ENCODE measurements around the gene USP43. TPM values are rescaled to one million over a fixed set of nuclear protein-coding genes. Genes with fewer than 3 reads are reported as not detected.
"Not testable (repeated sequence)": the region's sequence is repeated elsewhere in the genome, so short reads cannot be mapped to it uniquely, and the experiment has no call there.

Gene USP43
- total RNA-seq, 6 donors from 2014 or later = 5.9 to 17.9 (median 11.0) TPM

GRCh38 chr17:9632741-9633140 is 12.6 kb upstream of the USP43 start:
- TF ChIP-seq EP300 (IDR thresholded peaks at IDR 0.05) = no peak
- TF ChIP-seq POLR2A (IDR thresholded peaks at IDR 0.05) = no peak
- TF ChIP-seq POLR2AphosphoS5 (IDR thresholded peaks at IDR 0.05) = no peak
- TF ChIP-seq, protein P1, sequence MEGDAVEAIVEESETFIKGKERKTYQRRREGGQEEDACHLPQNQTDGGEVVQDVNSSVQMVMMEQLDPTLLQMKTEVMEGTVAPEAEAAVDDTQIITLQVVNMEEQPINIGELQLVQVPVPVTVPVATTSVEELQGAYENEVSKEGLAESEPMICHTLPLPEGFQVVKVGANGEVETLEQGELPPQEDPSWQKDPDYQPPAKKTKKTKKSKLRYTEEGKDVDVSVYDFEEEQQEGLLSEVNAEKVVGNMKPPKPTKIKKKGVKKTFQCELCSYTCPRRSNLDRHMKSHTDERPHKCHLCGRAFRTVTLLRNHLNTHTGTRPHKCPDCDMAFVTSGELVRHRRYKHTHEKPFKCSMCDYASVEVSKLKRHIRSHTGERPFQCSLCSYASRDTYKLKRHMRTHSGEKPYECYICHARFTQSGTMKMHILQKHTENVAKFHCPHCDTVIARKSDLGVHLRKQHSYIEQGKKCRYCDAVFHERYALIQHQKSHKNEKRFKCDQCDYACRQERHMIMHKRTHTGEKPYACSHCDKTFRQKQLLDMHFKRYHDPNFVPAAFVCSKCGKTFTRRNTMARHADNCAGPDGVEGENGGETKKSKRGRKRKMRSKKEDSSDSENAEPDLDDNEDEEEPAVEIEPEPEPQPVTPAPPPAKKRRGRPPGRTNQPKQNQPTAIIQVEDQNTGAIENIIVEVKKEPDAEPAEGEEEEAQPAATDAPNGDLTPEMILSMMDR (IDR thresholded peaks at IDR 0.05) = no peak
- 94 to 96% methylated on average over 11 of the region's 11 CpGs for WGBS, 2 donors
- H3K27me3 ChIP-seq = no peaks in the 10 kb centered on the region
- DNase-seq (no peak), ATAC-seq (ENCODE audit: low FRiP score in 2 of 2) (no peak)
- no peak overlapping the region for H3K27ac ChIP-seq
- H3K4me1 ChIP-seq = no peaks in the 10 kb centered on the region
- no peak overlapping the region for H3K4me3 ChIP-seq
- no peaks in the 10 kb centered on the region for H3K9me3 ChIP-seq
- H3K36me3 ChIP-seq = no peaks in the 10 kb centered on the region

GRCh38 chr17:9635340-9635739 is 10.0 kb upstream of the USP43 start:
- Histone ChIP-seq H3K36me3 (no peaks in the 10 kb centered on the region), H3K4me3 (no peak overlapping the region), H3K4me1 (no peaks in the 10 kb centered on the region), H3K27me3 (no peaks in the 10 kb centered on the region), H3K9me3 (no peaks in the 10 kb centered on the region), H3K27ac (no peak overlapping the region)
- DNase-seq = no peak
- WGBS, 2 donors = 86 to 94% methylated on average over 6 of the region's 6 CpGs
- no peak for ATAC-seq (ENCODE audit: low FRiP score in 2 of 2)
- TF ChIP-seq POLR2AphosphoS5 (IDR thresholded peaks at IDR 0.05) = no peak
- TF ChIP-seq, protein P1 (IDR thresholded peaks at IDR 0.05) = no peak
- TF ChIP-seq EP300 (IDR thresholded peaks at IDR 0.05) = no peak
- no peak for TF ChIP-seq POLR2A (IDR thresholded peaks at IDR 0.05)

DNA sequence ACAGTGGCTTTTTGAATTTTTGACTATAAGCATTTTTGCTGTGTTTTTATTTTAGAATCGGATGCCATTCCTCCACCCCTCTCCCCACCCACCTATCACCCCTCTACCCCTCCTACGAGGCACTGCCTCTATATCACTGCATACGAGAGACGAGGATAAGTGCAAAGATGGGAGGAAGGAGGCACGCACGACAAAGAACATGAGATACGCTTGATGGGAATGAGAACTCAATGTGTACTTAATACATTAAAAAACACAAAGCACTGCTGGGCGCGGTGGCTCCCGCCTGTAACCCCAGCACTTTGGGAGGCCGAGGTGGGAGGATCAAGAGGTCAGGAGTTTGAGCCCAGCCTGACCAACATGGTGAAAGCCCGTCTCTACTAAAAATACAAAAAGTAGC is 8.8 kb upstream of the USP43 start:
- Histone ChIP-seq H3K9me3 (no peaks in the 10 kb centered on the region), H3K4me1 (no peaks in the 10 kb centered on the region), H3K27ac (no peak overlapping the region), H3K4me3 (no peak overlapping the region), H3K27me3 (no peaks in the 10 kb centered on the region), H3K36me3 (no peaks in the 10 kb centered on the region)
- DNase-seq = no peak
- no peak for TF ChIP-seq EP300 (IDR thresholded peaks at IDR 0.05)
- TF ChIP-seq, protein P1 (IDR thresholded peaks at IDR 0.05) = no peak
- no peak for TF ChIP-seq POLR2AphosphoS5 (IDR thresholded peaks at IDR 0.05)
- no peak for TF ChIP-seq POLR2A (IDR thresholded peaks at IDR 0.05)
- ATAC-seq (ENCODE audit: low FRiP score in 2 of 2) = no peak
- WGBS, 2 donors = 86 to 87% methylated on average over 12 of the region's 12 CpGs

- not testable (repeated sequence) for H3K27ac ChIP-seq; DNase-seq; ATAC-seq (ENCODE audit: low FRiP score in 2 of 2); H3K4me3 ChIP-seq; H3K27me3 ChIP-seq; H3K36me3 ChIP-seq; H3K9me3 ChIP-seq
- peaks cover 0 to 13% (median 6%) of the 10 kb centered on the region in 4 donors for H3K4me1 ChIP-seq
- 83 to 97% methylated on average over 5 of the region's 5 CpGs for WGBS, 2 donors
Observed at GRCh38 chr17:9640388-9640787, 4.9 kb upstream of the USP43 start.

GRCh38 chr17:9643611-9644010 is 1.7 kb upstream of the USP43 start:
- no peak overlapping the region for H3K27ac ChIP-seq
- no peak for ATAC-seq (ENCODE audit: low FRiP score in 2 of 2)
- TF ChIP-seq POLR2A (IDR thresholded peaks at IDR 0.05) = no peak
- TF ChIP-seq, protein P1 (IDR thresholded peaks at IDR 0.05) = no peak
- TF ChIP-seq EP300 (IDR thresholded peaks at IDR 0.05) = no peak
- no peak for TF ChIP-seq POLR2AphosphoS5 (IDR thresholded peaks at IDR 0.05)
- no peak for DNase-seq
- peaks cover 0 to 37% (median 13%) of the 10 kb centered on the region in 4 donors for H3K4me1 ChIP-seq
- H3K9me3 ChIP-seq = no peaks in the 10 kb centered on the region
- no peaks in the 10 kb centered on the region for H3K36me3 ChIP-seq
- WGBS, 2 donors = 89 to 97% methylated on average over 5 of the region's 5 CpGs
- peaks cover 0 to 7% (median 2%) of the 10 kb centered on the region in 4 donors for H3K27me3 ChIP-seq
- no peak overlapping the region for H3K4me3 ChIP-seq
